IPS-18a (cell line): ENCODE results near the gene PSEN1.
A peak's percentile ranks its signal among the peaks of the same experiment; 100 is the strongest.

Experiments
- H3K27ac ChIP-seq: one replicate; pipeline ENCODE4 v1.5.1; 2013; ENCODE audit warnings: low read length
- H3K27me3 ChIP-seq: one replicate; pipeline ENCODE4 v1.6.1; 2013; ENCODE audit warnings: mild to moderate bottlenecking, low read length; ENCODE audit not compliant: control insufficient read depth, insufficient read depth
- H3K36me3 ChIP-seq: one replicate; pipeline ENCODE4 v1.6.1; 2013; ENCODE audit warnings: low read depth, low read length; ENCODE audit not compliant: control insufficient read depth
- H3K4me1 ChIP-seq: one replicate; pipeline ENCODE4 v1.6.1; 2013; ENCODE audit warnings: low read depth, low read length; ENCODE audit not compliant: control insufficient read depth
- H3K4me3 ChIP-seq: one replicate; pipeline ENCODE4 v1.5.1; 2013; ENCODE audit warnings: low read length
- H3K9ac ChIP-seq: one replicate; pipeline ENCODE4 v1.6.1; 2013; ENCODE audit warnings: mild to moderate bottlenecking, low read length, moderate library complexity
- H3K9me3 ChIP-seq: one replicate; pipeline ENCODE4 v1.6.1; 2013; ENCODE audit warnings: low read depth, low read length; ENCODE audit not compliant: control insufficient read depth

The PSEN1 gene

GRCh38 chr14:73220634-73221033, 84.3 kb downstream of the PSEN1 start:
- no peaks in the 10 kb centered on the region for H3K9me3 ChIP-seq
- peaks cover 19% of the 10 kb centered on the region for H3K36me3 ChIP-seq
- H3K27ac ChIP-seq: no peak overlapping the region
- peaks cover 13% of the 10 kb centered on the region for H3K4me1 ChIP-seq
- no peak overlapping the region for H3K9ac ChIP-seq
- no peak overlapping the region for H3K4me3 ChIP-seq
- no peaks in the 10 kb centered on the region for H3K27me3 ChIP-seq

DNA sequence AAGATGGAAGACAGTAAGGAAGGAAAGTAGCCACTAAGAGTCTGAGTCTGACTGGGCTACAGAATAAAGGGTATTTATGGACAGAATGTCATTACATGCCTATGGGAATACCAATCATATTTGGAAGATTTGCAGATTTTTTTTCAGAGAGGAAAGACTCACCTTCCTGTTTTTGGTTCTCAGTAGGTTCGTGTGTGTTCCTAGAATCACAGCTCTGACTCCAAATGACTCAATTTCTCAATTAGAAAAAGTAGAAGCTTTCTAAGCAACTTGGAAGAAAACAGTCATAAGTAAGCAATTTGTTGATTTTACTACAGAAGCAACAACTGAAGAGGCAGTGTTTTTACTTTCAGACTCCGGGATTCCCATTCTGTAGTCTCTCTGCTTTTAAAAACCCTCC, 85.6 kb downstream of the PSEN1 start:
- Histone ChIP-seq H3K36me3 (peaks cover 19% of the 10 kb centered on the region), H3K27ac (no peak overlapping the region)

GRCh38 chr14:73223049-73223448, 86.7 kb downstream of the PSEN1 start:
- H3K27me3 ChIP-seq: no peaks in the 10 kb centered on the region
- H3K27ac ChIP-seq: no peak overlapping the region
- H3K9me3 ChIP-seq: no peaks in the 10 kb centered on the region
- no peak overlapping the region for H3K9ac ChIP-seq
- peaks cover 13% of the 10 kb centered on the region for H3K36me3 ChIP-seq
- H3K4me1 ChIP-seq: peaks cover 13% of the 10 kb centered on the region
- no peak overlapping the region for H3K4me3 ChIP-seq

More for the DNA sequence above, 85.6 kb downstream of the PSEN1 start:
- Histone ChIP-seq H3K9ac (no peak overlapping the region), H3K27me3 (no peaks in the 10 kb centered on the region), H3K4me3 (no peak overlapping the region), H3K4me1 (peaks cover 13% of the 10 kb centered on the region), H3K9me3 (no peaks in the 10 kb centered on the region)

- Histone ChIP-seq H3K9me3 (no peaks in the 10 kb centered on the region), H3K4me1 (peaks cover 13% of the 10 kb centered on the region), H3K27me3 (no peaks in the 10 kb centered on the region), H3K4me3 (no peak overlapping the region), H3K9ac (no peak overlapping the region), H3K27ac (no peak overlapping the region), H3K36me3 (no peaks in the 10 kb centered on the region)
These were observed 89.2 kb downstream of the PSEN1 start for GRCh38 chr14:73225496-73225895.

DNA sequence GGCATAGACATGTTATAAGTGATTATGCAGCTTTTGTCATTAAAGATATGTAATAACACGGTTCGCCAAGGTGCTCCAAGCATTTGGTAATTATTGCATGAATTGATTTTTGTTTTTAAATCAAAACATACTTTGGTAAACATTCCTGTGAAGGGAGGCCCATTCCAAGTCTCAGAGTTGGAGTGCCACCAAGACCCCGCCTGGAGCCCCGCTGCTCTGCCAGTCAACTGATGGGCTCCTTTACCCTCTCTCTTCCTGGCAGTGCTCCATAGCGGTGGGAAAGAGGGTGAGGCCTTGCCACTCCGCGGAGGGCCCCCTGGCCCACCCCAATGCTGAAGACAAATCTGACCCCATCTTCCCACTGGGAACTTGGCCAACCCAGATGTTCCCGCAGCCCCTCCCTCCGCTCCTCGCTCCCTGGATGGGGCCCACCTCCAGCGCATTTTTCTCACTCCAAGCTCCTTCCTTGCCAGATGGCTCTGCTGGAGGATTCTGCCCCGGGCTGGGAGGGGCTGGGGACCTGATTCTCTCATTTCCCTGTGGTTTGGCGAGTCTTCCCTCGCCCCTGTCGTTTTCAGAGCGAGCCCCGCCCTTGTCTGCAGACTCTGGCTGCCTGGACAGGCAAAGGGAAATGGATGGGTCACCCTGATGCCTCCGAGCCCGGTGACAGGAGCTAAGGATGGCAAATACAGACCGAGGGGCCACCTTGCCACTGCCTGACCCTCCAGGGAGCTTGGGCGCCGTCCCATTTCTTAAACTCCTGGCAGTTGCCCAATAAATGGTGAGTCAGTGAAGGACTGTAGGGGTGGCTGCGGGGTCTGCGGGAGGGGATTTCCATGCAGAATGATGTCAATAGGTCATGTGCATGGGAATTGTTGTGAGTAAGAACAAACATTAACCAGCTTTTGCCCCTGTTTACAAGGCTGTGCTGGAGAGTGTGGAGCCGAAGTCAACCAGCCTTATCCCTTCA, 91.8 kb downstream of the PSEN1 start:
- no peaks in the 10 kb centered on the region for H3K27me3 ChIP-seq
- H3K4me3 ChIP-seq: no peak overlapping the region
- H3K9me3 ChIP-seq: no peaks in the 10 kb centered on the region
- H3K36me3 ChIP-seq: no peaks in the 10 kb centered on the region
- H3K27ac ChIP-seq: no peak overlapping the region
- H3K4me1 ChIP-seq: peaks cover 14% of the 10 kb centered on the region
- no peak overlapping the region for H3K9ac ChIP-seq

DNA sequence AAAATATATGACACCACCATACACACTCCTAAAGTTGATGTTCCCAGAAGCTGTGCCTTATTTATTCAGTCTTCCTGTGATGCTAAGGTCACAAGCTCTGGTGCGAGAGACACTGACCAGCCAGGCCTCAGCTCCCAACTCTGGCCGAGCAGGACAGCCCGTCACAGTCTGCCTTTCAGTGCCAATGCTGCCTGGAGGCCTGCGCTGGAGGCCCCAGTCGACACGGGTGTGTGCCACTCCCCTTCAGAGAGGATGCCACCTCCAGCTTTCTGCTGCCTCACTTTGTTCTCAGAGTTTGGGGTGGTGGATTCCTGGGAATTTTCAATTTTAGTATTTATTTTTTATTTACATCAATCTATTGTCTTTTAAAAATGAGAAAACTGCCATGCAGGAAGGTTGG, 93.7 kb downstream of the PSEN1 start:
- H3K36me3 ChIP-seq: no peaks in the 10 kb centered on the region
- peaks cover 30% of the 10 kb centered on the region for H3K4me1 ChIP-seq
- no peaks in the 10 kb centered on the region for H3K9me3 ChIP-seq
- H3K4me3 ChIP-seq: no peak overlapping the region
- peaks cover 6% of the 10 kb centered on the region for H3K27me3 ChIP-seq
- no peak overlapping the region for H3K27ac ChIP-seq
- no peak overlapping the region for H3K9ac ChIP-seq

GRCh38 chr14:73231981-73232851, 95.9 kb downstream of the PSEN1 start:
- H3K9me3 ChIP-seq: no peaks in the 10 kb centered on the region
- no peaks in the 10 kb centered on the region for H3K36me3 ChIP-seq
- peaks cover 50% of the 10 kb centered on the region for H3K4me1 ChIP-seq
- no peak overlapping the region for H3K27ac ChIP-seq
- H3K9ac ChIP-seq: no peak overlapping the region
- H3K27me3 ChIP-seq: peaks cover 19% of the 10 kb centered on the region
- H3K4me3 ChIP-seq: no peak overlapping the region

DNA sequence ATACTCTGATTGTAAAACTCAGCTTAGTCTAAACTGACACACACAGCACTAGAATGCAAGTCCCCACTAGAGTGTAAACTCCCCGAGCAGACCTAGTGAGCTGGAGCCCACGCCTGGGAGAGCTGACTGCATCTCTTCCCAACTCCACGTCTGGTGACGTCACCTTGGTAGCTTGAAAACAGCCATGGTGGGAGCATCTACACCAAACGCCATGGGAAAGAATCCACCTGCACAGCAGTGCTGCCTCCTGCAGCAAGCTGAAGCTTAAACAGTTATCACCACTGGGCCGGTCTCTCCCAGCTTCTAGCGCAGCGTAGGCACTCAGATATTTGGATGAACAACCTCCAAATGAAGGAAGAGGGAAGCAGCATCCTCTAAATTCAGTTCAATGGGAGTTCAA, 96.7 kb downstream of the PSEN1 start:
- H3K4me1 ChIP-seq: peaks cover 50% of the 10 kb centered on the region
- H3K4me3 ChIP-seq: no peak overlapping the region
- peaks cover 26% of the 10 kb centered on the region for H3K27me3 ChIP-seq
- no peaks in the 10 kb centered on the region for H3K36me3 ChIP-seq
- no peak overlapping the region for H3K9ac ChIP-seq
- H3K27ac ChIP-seq: no peak overlapping the region
- no peaks in the 10 kb centered on the region for H3K9me3 ChIP-seq

GRCh38 chr14:73233564-73233963, 97.3 kb downstream of the PSEN1 start:
- Histone ChIP-seq H3K36me3 (no peaks in the 10 kb centered on the region), H3K27ac (no peak overlapping the region), H3K4me3 (no peak overlapping the region), H3K9ac (no peak overlapping the region), H3K9me3 (no peaks in the 10 kb centered on the region), H3K4me1 (peaks cover 51% of the 10 kb centered on the region), H3K27me3 (peaks cover 32% of the 10 kb centered on the region)

DNA sequence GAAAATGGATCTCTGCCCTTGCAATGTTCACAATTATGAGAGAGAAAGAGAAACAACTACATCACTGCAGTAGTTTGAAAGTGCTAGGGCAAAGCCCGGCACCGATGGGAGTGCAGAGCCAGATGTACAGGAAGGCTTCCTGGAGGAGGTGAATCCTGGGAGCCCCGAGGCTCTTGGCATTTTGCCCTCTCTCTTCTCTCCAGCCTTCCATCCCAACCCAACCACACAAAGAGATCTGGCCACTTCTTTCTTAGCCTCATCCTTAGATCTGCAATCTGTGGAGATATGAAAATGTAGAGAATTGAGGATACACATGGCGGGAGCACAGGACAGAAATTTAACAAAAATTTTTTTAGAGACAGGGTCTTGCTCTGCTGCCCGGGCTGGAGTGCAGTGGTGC, 97.7 kb downstream of the PSEN1 start:
- no peak overlapping the region for H3K9ac ChIP-seq
- peaks cover 2% of the 10 kb centered on the region for H3K36me3 ChIP-seq
- no peak overlapping the region for H3K27ac ChIP-seq
- H3K4me1 ChIP-seq: peaks cover 55% of the 10 kb centered on the region
- peaks cover 37% of the 10 kb centered on the region for H3K27me3 ChIP-seq
- H3K4me3 ChIP-seq: no peak overlapping the region
- H3K9me3 ChIP-seq: no peaks in the 10 kb centered on the region

DNA sequence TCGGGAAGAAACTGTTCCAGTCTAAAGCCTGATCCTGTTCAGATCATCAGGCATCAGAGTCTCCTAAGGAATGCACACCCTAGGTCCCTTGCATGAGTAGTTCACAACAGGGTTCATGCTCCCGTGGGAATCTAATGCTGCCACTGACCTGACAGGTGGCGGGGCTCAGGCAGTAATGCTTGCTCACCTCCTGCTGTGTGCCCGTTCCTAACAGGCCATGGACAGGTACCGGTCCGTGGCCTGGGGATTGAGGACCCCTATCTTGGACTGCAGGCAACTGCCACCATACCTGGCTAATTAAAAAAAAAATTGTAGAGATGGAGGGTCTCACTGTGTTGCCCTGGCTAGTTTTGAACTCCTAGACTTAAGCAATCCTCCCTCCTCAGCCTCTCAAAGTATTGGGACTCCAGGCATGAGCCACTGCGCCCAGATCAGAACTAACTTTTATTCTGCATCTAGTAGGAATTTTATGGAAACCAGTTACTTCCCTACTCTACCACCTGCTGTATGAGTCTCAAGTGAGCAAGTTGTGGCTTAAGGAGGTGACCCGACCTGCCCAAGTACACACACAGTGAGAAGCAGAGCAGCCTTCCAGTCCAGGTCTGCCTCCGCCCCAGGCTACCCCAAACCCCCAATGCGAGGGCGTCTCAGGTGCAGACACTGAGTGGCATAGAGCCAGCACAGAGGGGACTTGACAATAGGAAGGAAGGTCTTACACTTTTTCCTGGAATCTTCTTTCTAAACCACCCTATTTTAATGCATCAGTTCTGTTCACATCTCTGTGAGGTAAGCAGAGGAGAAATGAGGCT, 98.5 kb downstream of the PSEN1 start:
- Histone ChIP-seq H3K27me3 (peaks cover 44% of the 10 kb centered on the region), H3K4me1 (peaks cover 60% of the 10 kb centered on the region), H3K27ac (peak overlapping the region; percentile 68), H3K9me3 (no peaks in the 10 kb centered on the region), H3K4me3 (peak overlapping the region; percentile 68), H3K36me3 (peaks cover 2% of the 10 kb centered on the region), H3K9ac (peak overlapping the region; percentile 24)
